Natural killer cell (primary cell): ENCODE measurements around the gene CCDC97. TPM values are rescaled to one million over a fixed set of nuclear protein-coding genes. Genes with fewer than 3 reads are reported as not detected.

Source experiments
- ATAC-seq, 3 donors: fragments of 150-1000 bp in 2 of 3; fragments of 200-7000 bp in 1 of 3; cut with Tn5 transposase; 1 replicate in 1 of 3; 2 replicates in 2 of 3; pipeline ENCODE4 v1.10.0; 2021; ENCODE audit warnings: mild to moderate bottlenecking in 2 of 3, moderate library complexity in 2 of 3
- DNase-seq, 2 donors: peaks; one replicate each; pipeline versions ENCODE4 v3.0.0 to v3.0.0-alpha.2; 2013 to 2021; ENCODE audit warnings: mixed read lengths in 1 of 2
- H3K27ac ChIP-seq: one replicate; pipeline ENCODE4 v1.5.1; 2013; ENCODE audit warnings: mild to moderate bottlenecking, low read length
- H3K27me3 ChIP-seq: one replicate; pipeline ENCODE4 v1.6.1; 2013; ENCODE audit warnings: low read length; ENCODE audit not compliant: control insufficient read depth, insufficient read depth
- H3K36me3 ChIP-seq: one replicate; pipeline ENCODE4 v1.6.1; 2013; ENCODE audit warnings: low read length; ENCODE audit not compliant: control insufficient read depth, insufficient read depth
- H3K4me1 ChIP-seq: one replicate; pipeline ENCODE4 v1.6.1; 2013; ENCODE audit warnings: low read length; ENCODE audit not compliant: control insufficient read depth, insufficient read depth
- H3K4me3 ChIP-seq: one replicate; pipeline ENCODE4 v1.5.1; 2013; ENCODE audit warnings: low read length
- H3K9me3 ChIP-seq: one replicate; pipeline ENCODE4 v1.6.1; 2013; ENCODE audit warnings: low read length; ENCODE audit not compliant: control insufficient read depth, insufficient read depth
- H3K27ac Mint-ChIP-seq, 2 donors: one replicate each; pipeline ENCODE4 v1.8.0; 2022; ENCODE audit warnings: mild to moderate bottlenecking in 2 of 2, mixed read lengths in 2 of 2, moderate library complexity in 1 of 2
- H3K27me3 Mint-ChIP-seq, 2 donors: one replicate each; pipeline ENCODE4 v1.8.0; 2022; ENCODE audit warnings: low read depth in 2 of 2, mixed read lengths in 2 of 2
- H3K36me3 Mint-ChIP-seq: one replicate; pipeline ENCODE4 v1.8.0; 2022; ENCODE audit warnings: mixed read lengths
- H3K4me1 Mint-ChIP-seq, 2 donors: one replicate each; pipeline ENCODE4 v1.8.0; 2022; ENCODE audit warnings: mixed read lengths in 2 of 2
- H3K4me3 Mint-ChIP-seq: one replicate; pipeline ENCODE4 v1.8.0; 2022; ENCODE audit warnings: mild to moderate bottlenecking, moderate library complexity, mixed read lengths
- H3K9me3 Mint-ChIP-seq, 2 donors: one replicate each; pipeline ENCODE4 v1.8.0; 2022; ENCODE audit warnings: mixed read lengths in 2 of 2
- WGBS: methylation state at CpG from one replicate; pipeline ENCODE4 v1.1.7; 2013; ENCODE audit warnings: missing lambda C conversion rate; ENCODE audit not compliant: insufficient coverage; 5-methylcytosine and 5-hydroxymethylcytosine counted together
- intact Hi-C: fragments of 100-400 bp; cut with micrococcal nuclease; formaldehyde crosslinking; loops from one replicate; pipeline ENCODE4 v1.14.2; 2022
- total RNA-seq, 4 donors: library from RNA; stranded (reverse); fragments of 120-200 nt in 1 of 4; gene quantifications; one replicate each; pipeline versions ENCODE4 v1.2.3 to v1.2.4, GENCODE V29; 2013 to 2022
- TF ChIP-seq, protein P1 (sequence below): fragments of 200-600 bp; IDR thresholded peaks from one replicate; pipeline ENCODE4 v1.8.0; 2022; ENCODE audit warnings: antibody characterized with exemption

Gene CCDC97
- total RNA-seq, 3 donors from 2014 or later (not counting 1 experiment from before 2014, with no cell fraction given): 41.1 to 44.3 (median 44.0) TPM

DNA sequence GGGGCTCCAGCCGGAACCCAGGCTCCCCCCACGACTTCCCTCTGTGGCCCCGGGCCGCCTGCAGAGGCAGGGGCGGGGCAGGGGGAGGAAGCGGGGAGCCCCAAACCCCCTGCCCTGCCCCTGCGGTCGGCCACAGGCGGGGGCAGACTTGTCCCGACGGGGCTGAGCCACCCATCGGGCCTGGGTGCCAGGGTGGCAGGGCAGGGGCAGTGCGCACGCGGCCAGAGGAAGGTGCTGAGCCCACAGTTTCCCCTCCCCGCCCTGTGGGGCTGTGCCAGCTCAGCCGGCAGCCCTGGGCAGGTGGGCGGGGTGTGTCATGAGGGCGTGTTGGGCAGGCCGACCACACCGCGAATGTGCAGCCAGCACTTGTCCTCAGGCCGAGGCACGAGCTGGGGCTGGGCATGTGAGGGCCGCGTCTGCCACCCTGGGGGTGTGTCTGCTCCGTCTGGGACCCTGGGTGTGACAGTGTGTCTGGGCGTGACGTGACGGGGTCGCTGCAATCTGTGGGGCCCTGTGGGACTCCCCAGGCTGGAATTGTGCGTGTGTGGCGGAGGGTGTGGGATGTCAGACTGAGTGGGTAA, 17.7 kb downstream of the CCDC97 start:
- Histone ChIP-seq H3K4me3 (peak overlapping the region; percentile 25), H3K9me3 (no peaks in the 10 kb centered on the region), H3K36me3 (peaks cover 53% of the 10 kb centered on the region), H3K4me1 (peaks cover 98% of the 10 kb centered on the region), H3K27ac (peak overlapping the region; percentile 91), H3K27me3 (no peaks in the 10 kb centered on the region)
- peak overlapping the region; percentile 94 to 97 for H3K27ac Mint-ChIP-seq
- under 1% methylated on average over 33 of the region's 33 CpGs for WGBS
- peak overlapping the region; percentile 80 for H3K4me3 Mint-ChIP-seq
- no peaks in the 10 kb centered on the region for H3K36me3 Mint-ChIP-seq
- no peaks in the 10 kb centered on the region for H3K27me3 Mint-ChIP-seq
- ATAC-seq (peak; percentile 46 to 78 (median 61)), DNase-seq (peak; percentile 89 to 96)
- TF ChIP-seq, protein P1, sequence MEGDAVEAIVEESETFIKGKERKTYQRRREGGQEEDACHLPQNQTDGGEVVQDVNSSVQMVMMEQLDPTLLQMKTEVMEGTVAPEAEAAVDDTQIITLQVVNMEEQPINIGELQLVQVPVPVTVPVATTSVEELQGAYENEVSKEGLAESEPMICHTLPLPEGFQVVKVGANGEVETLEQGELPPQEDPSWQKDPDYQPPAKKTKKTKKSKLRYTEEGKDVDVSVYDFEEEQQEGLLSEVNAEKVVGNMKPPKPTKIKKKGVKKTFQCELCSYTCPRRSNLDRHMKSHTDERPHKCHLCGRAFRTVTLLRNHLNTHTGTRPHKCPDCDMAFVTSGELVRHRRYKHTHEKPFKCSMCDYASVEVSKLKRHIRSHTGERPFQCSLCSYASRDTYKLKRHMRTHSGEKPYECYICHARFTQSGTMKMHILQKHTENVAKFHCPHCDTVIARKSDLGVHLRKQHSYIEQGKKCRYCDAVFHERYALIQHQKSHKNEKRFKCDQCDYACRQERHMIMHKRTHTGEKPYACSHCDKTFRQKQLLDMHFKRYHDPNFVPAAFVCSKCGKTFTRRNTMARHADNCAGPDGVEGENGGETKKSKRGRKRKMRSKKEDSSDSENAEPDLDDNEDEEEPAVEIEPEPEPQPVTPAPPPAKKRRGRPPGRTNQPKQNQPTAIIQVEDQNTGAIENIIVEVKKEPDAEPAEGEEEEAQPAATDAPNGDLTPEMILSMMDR: no peak
- no peaks in the 10 kb centered on the region for H3K9me3 Mint-ChIP-seq
- peaks cover 83 to 88% of the 10 kb centered on the region in 2 donors for H3K4me1 Mint-ChIP-seq
- intact Hi-C loops: loop anchor here (1.0 to 5.0 kb wide), 5 partner anchors 19 to 861 kb away; no protein-coding TSS in a partner anchor

DNA sequence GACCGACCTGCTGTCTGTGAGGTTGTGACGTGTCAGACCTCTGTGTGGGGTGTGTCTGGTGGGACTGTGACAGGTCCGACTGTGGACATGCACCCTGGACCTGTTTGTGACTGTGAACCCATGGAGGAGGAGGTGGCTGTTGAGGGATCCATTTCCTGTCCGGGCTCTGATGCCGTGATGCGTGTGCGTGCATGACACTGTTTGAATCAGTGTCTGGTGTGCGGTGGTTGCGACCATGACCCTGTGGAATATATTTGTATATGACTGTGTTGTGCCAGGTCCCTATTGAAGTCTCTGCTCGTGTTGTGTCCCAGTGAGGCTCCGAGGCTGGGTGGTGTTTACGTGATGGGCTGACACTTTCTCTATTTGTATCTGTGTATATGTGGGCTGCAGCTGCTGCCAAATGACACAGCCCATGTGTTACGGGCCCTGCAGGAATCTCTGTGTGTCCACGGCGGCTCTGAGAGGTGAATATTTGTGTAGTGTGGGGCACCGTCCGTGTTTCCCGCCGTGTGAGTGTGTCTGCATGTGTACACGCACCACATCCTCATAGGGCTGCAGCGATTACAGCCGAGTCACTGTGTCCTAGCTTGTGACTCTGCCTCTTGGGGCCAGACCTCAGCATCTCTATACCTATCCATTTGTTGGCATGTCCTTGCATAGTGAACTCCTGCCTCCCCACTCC, 18.3 kb downstream of the CCDC97 start:
- Mint-ChIP-seq H3K4me3 (peak overlapping the region; percentile 80), H3K36me3 (no peaks in the 10 kb centered on the region), H3K27me3 (no peaks in the 10 kb centered on the region), H3K4me1 (peaks cover 82 to 87% of the 10 kb centered on the region in 2 donors), H3K27ac (peak overlapping the region; percentile 94 to 97), H3K9me3 (no peaks in the 10 kb centered on the region)
- Histone ChIP-seq H3K27ac (peak overlapping the region; percentile 91), H3K9me3 (no peaks in the 10 kb centered on the region), H3K36me3 (peaks cover 52% of the 10 kb centered on the region), H3K4me1 (peaks cover 96% of the 10 kb centered on the region), H3K4me3 (peak overlapping the region; percentile 4), H3K27me3 (no peaks in the 10 kb centered on the region)
- no peak for DNase-seq
- TF ChIP-seq, protein P1: no peak
- intact Hi-C loops: loop anchor here (1.0 to 5.0 kb wide), 5 partner anchors 20 to 862 kb away; no protein-coding TSS in a partner anchor
- WGBS: 3% methylated on average over 22 of the region's 22 CpGs
- ATAC-seq: peak in 2 of 3 donors; percentile 8 to 52

DNA sequence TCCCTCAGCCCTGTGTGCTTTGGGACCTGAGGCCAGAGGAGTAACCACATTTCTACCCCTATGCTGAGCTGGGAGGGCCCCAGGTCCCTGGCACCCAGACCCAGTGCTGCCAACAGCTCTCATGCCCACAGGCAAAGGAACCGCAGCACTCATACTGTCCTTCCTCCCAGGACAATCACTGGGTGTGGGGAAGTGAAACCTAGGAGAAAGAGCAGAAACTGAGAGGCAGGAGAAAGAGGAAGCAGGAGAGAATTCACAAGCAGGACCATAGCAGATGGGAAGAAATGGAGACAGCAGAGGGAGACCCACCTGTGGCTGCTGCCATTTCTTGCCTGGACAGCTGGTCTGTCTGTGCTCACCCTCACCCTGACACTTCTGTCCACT, 18.9 kb downstream of the CCDC97 start:
- peak overlapping the region; percentile 80 for H3K4me3 Mint-ChIP-seq
- DNase-seq (no peak), ATAC-seq (no peak)
- H3K27ac ChIP-seq: peak overlapping the region; percentile 91
- no peaks in the 10 kb centered on the region for H3K36me3 Mint-ChIP-seq
- H3K27me3 ChIP-seq: no peaks in the 10 kb centered on the region
- TF ChIP-seq, protein P1: no peak
- H3K9me3 Mint-ChIP-seq: no peaks in the 10 kb centered on the region
- no peaks in the 10 kb centered on the region for H3K27me3 Mint-ChIP-seq
- peaks cover 80 to 81% of the 10 kb centered on the region in 2 donors for H3K4me1 Mint-ChIP-seq
- H3K9me3 ChIP-seq: no peaks in the 10 kb centered on the region
- peaks cover 94% of the 10 kb centered on the region for H3K4me1 ChIP-seq
- H3K27ac Mint-ChIP-seq: peak overlapping the region; percentile 94 to 97
- peaks cover 52% of the 10 kb centered on the region for H3K36me3 ChIP-seq
- no peak overlapping the region for H3K4me3 ChIP-seq
- no CpG with 5 or more reads among the region's 1 CpG for WGBS
- intact Hi-C loops: loop anchor here (1.0 to 5.0 kb wide), 5 partner anchors 21 to 863 kb away; no protein-coding TSS in a partner anchor
